Caco-2 (cell line): ENCODE measurements around the gene MACROD2. TPM values are rescaled to one million over a fixed set of nuclear protein-coding genes. Genes with fewer than 3 reads are reported as not detected.

ENCODE experiments used
- BruUV-seq: library from RNA; stranded (reverse); fragments of 400-500 nt; replicated peaks from 2 replicates; lab custom pipeline; 2021; lab: Mats Ljungman, UMichigan
- CTCF ChIA-PET: fragments of 300-600 bp; sonication (Branson Sonifier 250); formaldehyde crosslinking; loops from one replicate; lab custom pipeline; 2022; ENCODE audit warnings: antibody characterized with exemption; lab: Charles Lee
- POLR2A ChIA-PET: fragments of 300-600 bp; sonication (Branson Sonifier 250); formaldehyde crosslinking; loops from one replicate; lab custom pipeline; 2022; ENCODE audit warnings: antibody characterized with exemption; lab: Charles Lee
- DNase-seq, 2 experiments: peaks; one replicate each; pipeline versions ENCODE4 v3.0.0 to v3.0.0-alpha.2; 2020 to 2022
- H3K27me3 ChIP-seq: replicated peaks from 2 replicates; pipeline ENCODE4 v1.6.0; 2011; ENCODE audit warnings: low read length; ENCODE audit not compliant: control insufficient read depth, insufficient read depth
- H3K36me3 ChIP-seq: 2 replicates; pipeline ENCODE4 v1.5.1; 2011; ENCODE audit warnings: low read length; ENCODE audit not compliant: control insufficient read depth, insufficient read depth
- H3K4me1 ChIP-seq: fragments of 250-450 bp; sonication (Bioruptor Pico); 2 replicates; pipeline ENCODE4 v1.5.1; 2020; ENCODE audit warnings: mild to moderate bottlenecking
- H3K4me3 ChIP-seq: 2 replicates; pipeline ENCODE4 v1.5.1; 2011; ENCODE audit warnings: low read depth, mild to moderate bottlenecking, control low read depth, low read length
- H3K9me3 ChIP-seq: fragments of 250-450 bp; sonication (Bioruptor Pico); 2 replicates; pipeline ENCODE4 v1.5.1; 2020; ENCODE audit warnings: mild to moderate bottlenecking, moderate library complexity
- H3K27ac Mint-ChIP-seq: one replicate; pipeline ENCODE4 v1.8.0; 2022; ENCODE audit warnings: mixed read lengths; ENCODE audit not compliant: unreplicated experiment
- H3K27me3 Mint-ChIP-seq: one replicate; pipeline ENCODE4 v1.8.0; 2022; ENCODE audit warnings: mixed read lengths; ENCODE audit not compliant: insufficient read depth, unreplicated experiment
- H3K36me3 Mint-ChIP-seq: one replicate; pipeline ENCODE4 v1.8.0; 2022; ENCODE audit warnings: mild to moderate bottlenecking, mixed read lengths; ENCODE audit not compliant: insufficient read depth, unreplicated experiment
- H3K4me1 Mint-ChIP-seq: one replicate; pipeline ENCODE4 v1.8.0; 2022; ENCODE audit warnings: low read depth, mixed read lengths; ENCODE audit not compliant: unreplicated experiment
- H3K4me3 Mint-ChIP-seq: one replicate; pipeline ENCODE4 v1.8.0; 2022; ENCODE audit warnings: mild to moderate bottlenecking, moderate library complexity, mixed read lengths; ENCODE audit not compliant: unreplicated experiment
- H3K9me3 Mint-ChIP-seq: one replicate; pipeline ENCODE4 v1.8.0; 2022; ENCODE audit warnings: mixed read lengths; ENCODE audit not compliant: unreplicated experiment
- CTCF ChIP-seq, 2 experiments: fragments of 200-600 bp in 1 of 2; IDR thresholded peaks; 1 replicate in 1 of 2; 2 replicates in 1 of 2; pipeline versions ENCODE4 v1.5.1 to v1.8.0; 2011 to 2022; ENCODE audit warnings: antibody characterized with exemption in 1 of 2, control low read depth in 1 of 2, inconsistent platforms in 1 of 2, low read depth in 1 of 2, low read length in 1 of 2, mild to moderate bottlenecking in 1 of 2, moderate library complexity in 1 of 2; ENCODE audit not compliant: insufficient read depth in 1 of 2, severe bottlenecking in 1 of 2, unreplicated experiment in 1 of 2
- intact Hi-C: fragments of 100-400 bp; cut with micrococcal nuclease; formaldehyde crosslinking; loops from one replicate; pipeline ENCODE4 v1.10.0; 2022; ENCODE audit not compliant: unreplicated experiment
- total RNA-seq: library from RNA; stranded (reverse); gene quantifications from 2 replicates; pipeline ENCODE4 v1.2.3, GENCODE V29; 2022

The MACROD2 gene
- total RNA-seq, 1 experiment from 2014 or later, result 6.4 TPM

GRCh38 chr20:14498772-14499171 lies 503.5 kb downstream of the MACROD2 start:
- H3K4me3 Mint-ChIP-seq, result no peak overlapping the region
- BruUV-seq, result no TSS peak

DNA sequence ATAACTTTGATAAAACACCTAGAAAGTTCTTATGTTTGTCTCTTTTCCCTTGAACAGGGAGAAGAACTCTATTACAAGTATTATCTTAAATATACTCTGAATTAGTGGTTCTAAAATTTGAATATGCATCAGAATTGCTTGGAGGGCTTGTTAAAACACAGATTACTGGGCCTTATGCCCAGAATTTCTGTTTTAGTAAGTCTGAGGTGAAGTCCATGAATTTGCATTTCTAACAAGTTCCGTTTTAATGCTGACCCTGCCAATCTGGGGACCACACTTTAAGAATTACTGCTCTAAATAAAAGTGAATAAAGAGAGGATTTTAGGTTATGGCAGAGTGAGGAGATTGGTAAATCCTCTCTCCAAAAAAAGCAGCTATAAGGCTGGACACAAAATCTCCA lies 510.2 kb downstream of the MACROD2 start:
- Mint-ChIP-seq H3K27me3 (no peaks in the 10 kb centered on the region), H3K36me3 (no peaks in the 10 kb centered on the region), H3K27ac (no peak overlapping the region), H3K4me1 (peaks cover 20% of the 10 kb centered on the region), H3K4me3 (no peak overlapping the region), H3K9me3 (peaks cover 29% of the 10 kb centered on the region)
- intact Hi-C loops, result no loop called here
- POLR2A ChIA-PET, result no interaction called here
- no peak overlapping the region for H3K4me3 ChIP-seq
- H3K4me1 ChIP-seq, result peaks cover 16% of the 10 kb centered on the region
- BruUV-seq, result no TSS peak
- no peak for DNase-seq
- H3K9me3 ChIP-seq, result peaks cover 10% of the 10 kb centered on the region
- CTCF ChIA-PET, result no interaction called here
- TF ChIP-seq CTCF (IDR thresholded peaks at IDR 0.05; ENCODE audit: insufficient read depth in 1 of 2, low read depth in 1 of 2, low read length in 1 of 2, severe bottlenecking in 1 of 2, unreplicated experiment in 1 of 2), result no peak
- H3K36me3 ChIP-seq, result no peaks in the 10 kb centered on the region
- no peaks in the 10 kb centered on the region for H3K27me3 ChIP-seq

More at GRCh38 chr20:14498772-14499171, 503.5 kb downstream of the MACROD2 start:
- Histone ChIP-seq H3K36me3 (no peaks in the 10 kb centered on the region), H3K27me3 (no peaks in the 10 kb centered on the region), H3K9me3 (no peaks in the 10 kb centered on the region), H3K4me3 (no peak overlapping the region), H3K4me1 (no peaks in the 10 kb centered on the region)
- Mint-ChIP-seq H3K27ac (no peak overlapping the region), H3K36me3 (no peaks in the 10 kb centered on the region), H3K4me1 (no peaks in the 10 kb centered on the region), H3K27me3 (no peaks in the 10 kb centered on the region), H3K9me3 (no peaks in the 10 kb centered on the region)
- DNase-seq, result no peak
- intact Hi-C loops, result no loop called here
- TF ChIP-seq CTCF (IDR thresholded peaks at IDR 0.05; ENCODE audit: insufficient read depth in 1 of 2, low read depth in 1 of 2, low read length in 1 of 2, severe bottlenecking in 1 of 2, unreplicated experiment in 1 of 2), result no peak
- POLR2A ChIA-PET, result no interaction called here
- CTCF ChIA-PET, result no interaction called here

- no peaks in the 10 kb centered on the region for H3K27me3 ChIP-seq
- H3K4me3 ChIP-seq, result no peak overlapping the region
- Mint-ChIP-seq H3K27me3 (no peaks in the 10 kb centered on the region), H3K9me3 (peaks cover 42% of the 10 kb centered on the region), H3K4me3 (peak overlapping the region; percentile 27), H3K4me1 (peaks cover 28% of the 10 kb centered on the region), H3K27ac (peak overlapping the region; percentile 62), H3K36me3 (no peaks in the 10 kb centered on the region)
- peaks cover 16% of the 10 kb centered on the region for H3K4me1 ChIP-seq
- no peak for TF ChIP-seq CTCF (IDR thresholded peaks at IDR 0.05; ENCODE audit: insufficient read depth in 1 of 2, low read depth in 1 of 2, low read length in 1 of 2, severe bottlenecking in 1 of 2, unreplicated experiment in 1 of 2)
- H3K9me3 ChIP-seq, result peaks cover 10% of the 10 kb centered on the region
- H3K36me3 ChIP-seq, result no peaks in the 10 kb centered on the region
- ChIA-PET POLR2A (interaction anchor here (1.0 kb wide), 1 partner anchor 170 kb away, joined by 3 read pairs; the partner anchor contains the start of gene FLRT3), CTCF (interaction anchor here (1.2 kb wide), 1 partner anchor 170 kb away, joined by 3 read pairs; no protein-coding TSS in a partner anchor)
- peak; percentile 53 to 55 for DNase-seq
- intact Hi-C loops, result loop anchor here (1.0 kb wide), 1 partner anchor 101 kb away; no protein-coding TSS in a partner anchor
- BruUV-seq, result no TSS peak
Measured at GRCh38 chr20:14507711-14508110, 512.4 kb downstream of the MACROD2 start.
